GM23338 (cell line): Measurements from ENCODE around the gene KDM6A.

ENCODE experiments used
- CREB1 ChIP-seq: fragments of 250-450 bp; sonication (Bioruptor Pico); IDR thresholded peaks from 2 replicates; pipeline ENCODE4 v1.5.0; 2020; ENCODE audit warnings: low read depth, mild to moderate bottlenecking, moderate library complexity
- CTCF ChIP-seq, 2 experiments: fragments of 200-600 bp in 1 of 2; sonication (generic) in 1 of 2; conservative IDR thresholded peaks; 2 replicates each; pipeline versions ENCODE4 v1.5.1 to v1.6.1; 2016 to 2017; ENCODE audit warnings: antibody characterized with exemption in 2 of 2, low read depth in 2 of 2, mild to moderate bottlenecking in 2 of 2, moderate library complexity in 1 of 2
- ETS1 ChIP-seq: IDR thresholded peaks from 2 replicates; pipeline ENCODE4 v1.6.1; 2016; ENCODE audit warnings: antibody characterized with exemption
- EZH2 ChIP-seq: fragments of 200-600 bp; sonication (generic); IDR thresholded peaks from one replicate; pipeline ENCODE4 v1.8.0; 2017; ENCODE audit warnings: antibody characterized with exemption, mild to moderate bottlenecking, low read depth; ENCODE audit not compliant: unreplicated experiment
- EZH2phosphoT487 ChIP-seq: fragments of 200-600 bp; sonication (generic); IDR thresholded peaks from one replicate; pipeline ENCODE4 v1.8.1; 2018; ENCODE audit warnings: antibody characterized with exemption; ENCODE audit not compliant: unreplicated experiment
- POLR2AphosphoS5 ChIP-seq: IDR thresholded peaks from 2 replicates; pipeline ENCODE4 v1.6.1; 2016; ENCODE audit warnings: antibody characterized with exemption, low read depth
- REST ChIP-seq: IDR thresholded peaks from one replicate; pipeline ENCODE4 v1.6.1; 2018; ENCODE audit warnings: antibody characterized with exemption; ENCODE audit not compliant: unreplicated experiment
- ZNF114 ChIP-seq: fragments of 250-450 bp; sonication (Bioruptor Pico); IDR thresholded peaks from 2 replicates; pipeline ENCODE4 v1.5.0; 2020; ENCODE audit warnings: mild to moderate bottlenecking, moderate library complexity

GRCh38 chrX:44878780-44879179 lies 5.8 kb downstream of the KDM6A start:
- TF ChIP-seq CTCF (conservative IDR thresholded peaks at IDR 0.05; ENCODE audit: low read depth in 2 of 2) (no peak), EZH2 (no peak), POLR2AphosphoS5 (no peak), CREB1 (CRISPR knock-in tag) (no peak), REST (no peak), ZNF114 (CRISPR knock-in tag) (no peak), EZH2phosphoT487 (no peak), ETS1 (no peak)
